ENCODE results near the gene PREB. TPM values are rescaled to one million over a fixed set of nuclear protein-coding genes. Genes with fewer than 3 reads are reported as not detected.

Gene PREB
- total RNA-seq, 1 donor from 2014 or later, result 37.7 TPM

GRCh38 chr2:27170581-27171337, 36.3 kb upstream of the PREB start:
- no peak for ATAC-seq
- no peak overlapping the region for H3K27ac ChIP-seq
- no peak overlapping the region for H3K4me3 ChIP-seq
- H3K4me1 ChIP-seq, result no peaks in the 10 kb centered on the region
- no peak for DNase-seq
- no peaks in the 10 kb centered on the region for H3K27me3 ChIP-seq (ENCODE audit: low read depth)
- H3K9me3 ChIP-seq, result no peaks in the 10 kb centered on the region
- no peak for TF ChIP-seq CTCF (IDR thresholded peaks at IDR 0.05)
- H3K36me3 ChIP-seq, result no peaks in the 10 kb centered on the region
- intact Hi-C loops (cut with DNase I), result no loop called here

- no peak overlapping the region for H3K27ac ChIP-seq
- no peaks in the 10 kb centered on the region for H3K9me3 ChIP-seq
- no peak for TF ChIP-seq CTCF (IDR thresholded peaks at IDR 0.05)
- intact Hi-C loops (cut with DNase I), result no loop called here
- H3K36me3 ChIP-seq, result no peaks in the 10 kb centered on the region
- H3K4me3 ChIP-seq, result no peak overlapping the region
- H3K4me1 ChIP-seq, result no peaks in the 10 kb centered on the region
- DNase-seq, result no peak
- no peak for ATAC-seq
- no peaks in the 10 kb centered on the region for H3K27me3 ChIP-seq (ENCODE audit: low read depth)
These were observed 30.7 kb upstream of the PREB start for GRCh38 chr2:27164960-27165763.

GRCh38 chr2:27162151-27163121, 28.0 kb upstream of the PREB start:
- ATAC-seq (no peak), DNase-seq (no peak)
- TF ChIP-seq CTCF (IDR thresholded peaks at IDR 0.05), result no peak
- Histone ChIP-seq H3K4me3 (no peak overlapping the region), H3K4me1 (no peaks in the 10 kb centered on the region), H3K9me3 (no peaks in the 10 kb centered on the region), H3K27me3 (ENCODE audit: low read depth) (no peaks in the 10 kb centered on the region), H3K27ac (no peak overlapping the region), H3K36me3 (no peaks in the 10 kb centered on the region)
- intact Hi-C loops (cut with DNase I), result no loop called here

GRCh38 chr2:27160191-27160590, 25.8 kb upstream of the PREB start:
- H3K9me3 ChIP-seq, result no peaks in the 10 kb centered on the region
- TF ChIP-seq CTCF (IDR thresholded peaks at IDR 0.05), result no peak
- no peak overlapping the region for H3K4me3 ChIP-seq
- intact Hi-C loops (cut with DNase I), result no loop called here
- no peaks in the 10 kb centered on the region for H3K4me1 ChIP-seq
- no peaks in the 10 kb centered on the region for H3K27me3 ChIP-seq (ENCODE audit: low read depth)
- DNase-seq, result no peak
- H3K27ac ChIP-seq, result no peak overlapping the region
- H3K36me3 ChIP-seq, result no peaks in the 10 kb centered on the region
- ATAC-seq, result no peak

GRCh38 chr2:27159271-27159670, 24.8 kb upstream of the PREB start:
- TF ChIP-seq CTCF (IDR thresholded peaks at IDR 0.05), result no peak
- no peak for DNase-seq
- Histone ChIP-seq H3K27me3 (ENCODE audit: low read depth) (no peaks in the 10 kb centered on the region), H3K36me3 (no peaks in the 10 kb centered on the region), H3K4me1 (no peaks in the 10 kb centered on the region), H3K4me3 (no peak overlapping the region), H3K27ac (no peak overlapping the region), H3K9me3 (no peaks in the 10 kb centered on the region)
- peak in 1 of 2 donors; percentile 18 for ATAC-seq
- intact Hi-C loops (cut with DNase I), result no loop called here
